ENCODE results near the gene HUS1. TPM values are rescaled to one million over a fixed set of nuclear protein-coding genes. Genes with fewer than 3 reads are reported as not detected.
"Not testable (repeated sequence)": the region's sequence is repeated elsewhere in the genome, so short reads cannot be mapped to it uniquely, and the experiment has no call there.

The HUS1 gene
- total RNA-seq, 1 donor from 2014 or later = 33.8 TPM

DNA sequence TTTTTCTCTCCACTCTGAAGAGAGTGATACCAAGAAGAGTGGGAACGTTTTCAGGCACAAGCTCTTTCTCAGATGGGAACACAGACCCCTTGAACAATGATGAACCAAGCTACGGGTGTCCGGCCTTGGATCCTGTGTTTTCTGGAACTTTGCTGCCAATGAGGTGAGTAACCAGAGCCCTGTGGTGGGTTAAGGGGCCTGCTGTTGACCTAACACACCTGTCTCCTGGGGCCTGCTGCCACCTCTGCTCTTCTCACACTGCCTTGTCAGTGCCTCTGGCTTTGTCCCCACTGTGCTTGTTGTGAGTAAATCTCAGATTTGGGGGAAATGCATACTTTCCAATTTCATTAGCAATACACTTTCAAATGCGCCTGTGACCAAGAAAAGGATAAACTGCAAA lies 29.7 kb downstream of the HUS1 start:
- no peak overlapping the region for H3K27ac Mint-ChIP-seq
- no peaks in the 10 kb centered on the region for H3K27me3 Mint-ChIP-seq (ENCODE audit: low read depth)
- H3K4me3 Mint-ChIP-seq (ENCODE audit: low read depth) = no peak overlapping the region
- no peak for DNase-seq (ENCODE audit: low spot score)
- H3K36me3 Mint-ChIP-seq (ENCODE audit: low read depth) = peaks cover 12% of the 10 kb centered on the region
- no peaks in the 10 kb centered on the region for H3K9me3 Mint-ChIP-seq
- intact Hi-C loops (cut with micrococcal nuclease) = loop anchor here (5.0 to 10.0 kb wide), 2 partner anchors 38 to 345 kb away; no protein-coding TSS in a partner anchor
- peaks cover 40% of the 10 kb centered on the region for H3K4me1 Mint-ChIP-seq (ENCODE audit: low read depth)

DNA sequence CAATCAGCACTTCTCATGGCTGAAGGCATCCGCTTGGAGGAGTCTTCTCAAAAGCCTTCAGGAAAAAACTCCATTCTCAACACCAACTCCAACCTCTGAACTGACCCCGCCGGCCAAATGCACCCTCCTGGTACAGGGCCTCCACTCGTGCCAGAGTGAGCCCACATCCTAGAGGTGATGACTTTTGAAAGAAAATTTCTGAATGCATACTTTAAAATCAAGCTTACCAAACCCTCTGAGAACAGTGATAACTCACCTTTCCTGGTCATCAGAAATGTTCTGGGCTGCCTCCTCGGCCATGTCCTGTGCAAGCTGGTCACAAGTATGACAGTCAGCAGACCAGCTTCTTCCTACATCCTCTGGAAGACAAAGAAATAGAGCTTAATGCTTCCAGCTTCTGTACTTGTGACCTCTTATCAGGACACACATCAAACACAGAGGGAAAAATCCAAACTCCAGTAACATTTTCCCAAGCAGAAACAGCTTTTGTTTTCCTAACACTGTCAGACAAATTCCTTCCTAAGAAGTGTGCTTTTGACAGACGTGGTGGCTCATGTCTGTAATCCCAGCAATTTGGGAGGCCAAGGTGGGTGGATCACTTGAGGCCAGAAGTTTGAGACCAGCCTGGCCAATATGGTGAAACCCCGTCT lies 31.1 kb downstream of the HUS1 start, which contains the start of gene PKD1L1:
Gene PKD1L1, minus strand, starts transcription at position 326 of the 650 bp plus-strand sequence. Its CDS starts 26 bp downstream, at position 300.
- no peak for DNase-seq (ENCODE audit: low spot score)
- peaks cover 27% of the 10 kb centered on the region for H3K4me1 Mint-ChIP-seq (ENCODE audit: low read depth)
- intact Hi-C loops (cut with micrococcal nuclease) = loop anchor here (5.0 to 10.0 kb wide), 2 partner anchors 39 to 347 kb away; no protein-coding TSS in a partner anchor
- no peaks in the 10 kb centered on the region for H3K9me3 Mint-ChIP-seq
- no peak within 1 kb of the TSS for H3K4me3 Mint-ChIP-seq (ENCODE audit: low read depth)
- H3K36me3 Mint-ChIP-seq (ENCODE audit: low read depth) = no peaks in the 10 kb centered on the region
- no peaks in the 10 kb centered on the region for H3K27me3 Mint-ChIP-seq (ENCODE audit: low read depth)
- H3K27ac Mint-ChIP-seq = no peak within 1 kb of the TSS

DNA sequence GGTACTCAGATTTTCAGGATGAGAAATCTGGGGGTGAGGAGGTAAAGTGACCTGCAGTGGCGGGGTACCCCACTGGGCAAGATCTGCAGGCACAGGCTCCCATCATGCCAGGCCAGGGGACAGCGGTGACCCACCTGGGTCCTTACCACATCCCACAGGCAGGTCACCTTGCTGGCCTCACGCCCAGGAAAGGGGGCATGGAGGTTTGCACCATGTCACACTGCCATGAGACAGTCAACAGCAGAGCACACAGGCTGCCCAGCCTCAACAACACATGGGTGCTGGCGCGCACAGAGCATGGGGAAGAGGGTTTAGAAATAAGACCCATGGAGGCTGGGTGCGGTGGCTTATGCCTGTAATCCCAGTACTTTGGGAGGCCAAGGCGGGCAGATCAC lies 32.1 kb downstream of the HUS1 start:
- DNase-seq (ENCODE audit: low spot score) = no peak
- Mint-ChIP-seq H3K4me3 (ENCODE audit: low read depth) (no peak overlapping the region), H3K27me3 (ENCODE audit: low read depth) (no peaks in the 10 kb centered on the region), H3K27ac (no peak overlapping the region), H3K9me3 (no peaks in the 10 kb centered on the region), H3K36me3 (ENCODE audit: low read depth) (no peaks in the 10 kb centered on the region), H3K4me1 (ENCODE audit: low read depth) (peaks cover 21% of the 10 kb centered on the region)
- intact Hi-C loops (cut with micrococcal nuclease) = loop anchor here (5.0 to 10.0 kb wide), 2 partner anchors 40 to 347 kb away; no protein-coding TSS in a partner anchor

GRCh38 chr7:47946581-47947354 lies 32.6 kb downstream of the HUS1 start:
- Mint-ChIP-seq H3K27me3 (ENCODE audit: low read depth) (no peaks in the 10 kb centered on the region), H3K9me3 (no peaks in the 10 kb centered on the region), H3K27ac (peak overlapping the region; percentile 15), H3K4me1 (ENCODE audit: low read depth) (peaks cover 16% of the 10 kb centered on the region), H3K36me3 (ENCODE audit: low read depth) (no peaks in the 10 kb centered on the region), H3K4me3 (ENCODE audit: low read depth) (no peak overlapping the region)
- intact Hi-C loops (cut with micrococcal nuclease) = loop anchor here (5.0 to 10.0 kb wide), 2 partner anchors 41 to 348 kb away; no protein-coding TSS in a partner anchor
- DNase-seq (ENCODE audit: low spot score) = no peak

DNA sequence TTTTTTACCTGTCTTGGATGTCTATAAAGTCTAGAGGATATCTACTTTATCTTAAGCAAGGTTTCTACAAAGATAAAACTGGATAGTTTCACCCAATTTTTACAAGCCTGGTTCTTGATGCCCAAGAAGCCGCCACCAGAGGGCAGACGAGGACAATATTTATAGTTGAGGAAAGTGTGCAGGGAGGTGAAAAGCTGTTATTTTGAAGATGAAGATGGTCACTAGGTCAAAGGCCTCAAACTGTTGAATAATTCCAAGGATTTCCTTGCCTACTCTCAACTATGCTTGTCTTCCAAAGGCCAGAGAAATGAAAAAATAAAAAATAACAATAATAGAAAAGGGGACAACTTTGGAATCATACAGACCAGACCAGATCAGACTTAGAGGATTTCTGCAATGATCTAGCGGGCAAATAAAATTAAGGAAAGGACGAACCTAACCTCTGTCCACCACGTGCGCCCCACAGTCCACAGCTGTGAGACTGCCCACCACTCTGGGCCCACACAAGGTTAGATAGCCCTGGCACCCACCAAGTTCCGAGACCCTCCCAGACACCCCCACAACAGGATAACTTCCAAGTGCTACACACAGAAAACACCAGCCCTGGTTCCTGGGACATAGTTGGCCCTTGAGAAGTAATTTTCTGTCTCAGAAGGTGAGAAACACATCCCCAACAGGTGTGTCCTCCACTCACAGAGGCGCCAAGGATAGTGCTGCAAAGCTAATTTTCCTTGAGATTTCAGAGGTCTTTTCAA lies 34.0 kb downstream of the HUS1 start:
- peak; percentile 52 for DNase-seq (ENCODE audit: low spot score)
- no peaks in the 10 kb centered on the region for H3K27me3 Mint-ChIP-seq (ENCODE audit: low read depth)
- no peak overlapping the region for H3K27ac Mint-ChIP-seq
- intact Hi-C loops (cut with micrococcal nuclease) = loop anchor here (1.0 to 10.0 kb wide), 5 partner anchors 24 to 349 kb away; no protein-coding TSS in a partner anchor
- H3K36me3 Mint-ChIP-seq (ENCODE audit: low read depth) = no peaks in the 10 kb centered on the region
- H3K9me3 Mint-ChIP-seq = no peaks in the 10 kb centered on the region
- no peak overlapping the region for H3K4me3 Mint-ChIP-seq (ENCODE audit: low read depth)
- H3K4me1 Mint-ChIP-seq (ENCODE audit: low read depth) = peaks cover 11% of the 10 kb centered on the region

DNA sequence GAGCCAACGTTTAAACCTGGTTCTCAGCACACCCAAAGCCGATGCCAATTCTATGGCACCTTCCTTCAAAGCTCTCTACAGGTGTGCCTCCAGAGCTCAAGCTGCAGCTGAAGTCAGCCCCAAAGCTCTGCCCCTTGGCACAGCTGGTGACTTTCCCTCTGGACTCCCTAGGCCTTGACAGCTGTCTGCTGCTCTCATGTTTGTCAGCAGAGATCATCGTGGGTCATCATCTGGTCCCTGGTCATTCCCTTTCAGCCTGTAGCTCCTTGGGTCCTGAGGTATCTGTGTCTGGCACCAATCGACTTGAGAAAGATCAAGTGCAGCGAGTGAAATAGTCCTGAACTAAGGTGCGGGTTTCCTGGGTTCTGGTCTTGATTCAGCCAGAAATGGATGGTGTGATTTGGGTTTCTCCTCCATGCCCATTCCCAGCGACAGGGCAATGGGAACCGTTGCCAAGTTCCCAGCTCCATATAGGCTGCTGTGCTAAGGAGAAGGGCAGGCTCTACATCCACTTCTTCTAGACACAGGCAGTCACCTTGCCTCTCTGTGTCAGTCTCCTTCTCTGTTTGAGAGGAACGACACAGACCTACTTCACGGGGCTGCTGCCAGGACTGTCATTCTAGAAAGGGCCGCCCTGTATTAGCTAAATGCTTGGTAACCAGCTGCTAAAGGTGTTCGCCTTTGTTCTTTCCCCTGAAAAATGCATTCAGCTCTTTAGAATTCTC lies 34.7 kb downstream of the HUS1 start:
- H3K36me3 Mint-ChIP-seq (ENCODE audit: low read depth) = no peaks in the 10 kb centered on the region
- no peak overlapping the region for H3K27ac Mint-ChIP-seq
- no peak for DNase-seq (ENCODE audit: low spot score)
- no peaks in the 10 kb centered on the region for H3K27me3 Mint-ChIP-seq (ENCODE audit: low read depth)
- H3K4me1 Mint-ChIP-seq (ENCODE audit: low read depth) = peaks cover 8% of the 10 kb centered on the region
- intact Hi-C loops (cut with micrococcal nuclease) = loop anchor here (1.0 to 10.0 kb wide), 5 partner anchors 25 to 350 kb away; no protein-coding TSS in a partner anchor
- no peaks in the 10 kb centered on the region for H3K9me3 Mint-ChIP-seq
- H3K4me3 Mint-ChIP-seq (ENCODE audit: low read depth) = no peak overlapping the region

DNA sequence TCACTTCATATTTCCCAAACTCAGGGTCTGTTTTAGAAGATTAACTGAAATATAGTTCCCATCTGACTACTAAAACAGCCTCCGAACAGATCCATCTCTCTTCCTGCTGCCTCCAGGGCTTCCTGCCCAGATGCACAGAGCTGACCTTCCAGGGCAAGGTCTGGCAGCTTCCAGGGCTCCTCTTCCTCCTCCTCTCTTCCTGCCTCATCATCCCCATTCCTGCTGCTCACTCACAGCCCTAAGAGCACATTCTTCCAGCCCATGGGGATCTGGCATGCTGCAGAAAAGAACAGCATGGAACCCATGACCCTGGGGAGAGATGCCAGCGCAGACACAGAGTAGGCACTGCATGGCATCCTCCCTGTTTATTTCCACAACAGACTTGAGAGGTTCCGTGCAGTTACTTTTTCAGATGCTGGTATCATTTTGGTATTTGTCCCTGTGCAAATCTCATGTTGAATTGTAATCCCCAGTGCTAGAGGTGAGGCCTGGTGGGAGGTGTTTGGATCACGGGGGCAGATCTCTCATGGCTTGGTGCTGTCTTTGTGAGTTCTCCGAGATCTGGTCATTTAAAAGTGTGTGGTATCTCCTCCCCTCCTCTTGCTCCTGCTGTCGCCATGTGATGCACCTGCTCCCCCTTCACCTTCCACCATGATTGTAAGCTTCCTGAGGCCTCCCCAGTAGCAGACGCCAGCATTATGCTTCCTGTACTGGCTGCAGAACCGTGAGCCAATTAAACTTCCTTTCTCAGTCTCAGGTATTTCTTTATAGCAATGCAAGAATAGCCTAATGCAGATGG lies 35.5 kb downstream of the HUS1 start:
- Mint-ChIP-seq H3K27ac (no peak overlapping the region), H3K4me1 (ENCODE audit: low read depth) (peaks cover 8% of the 10 kb centered on the region), H3K27me3 (ENCODE audit: low read depth) (no peaks in the 10 kb centered on the region), H3K9me3 (no peaks in the 10 kb centered on the region), H3K4me3 (ENCODE audit: low read depth) (no peak overlapping the region), H3K36me3 (ENCODE audit: low read depth) (no peaks in the 10 kb centered on the region)
- intact Hi-C loops (cut with micrococcal nuclease) = loop anchor here (10.0 kb wide), 1 partner anchor 351 kb away; no protein-coding TSS in a partner anchor
- no peak for DNase-seq (ENCODE audit: low spot score)

DNA sequence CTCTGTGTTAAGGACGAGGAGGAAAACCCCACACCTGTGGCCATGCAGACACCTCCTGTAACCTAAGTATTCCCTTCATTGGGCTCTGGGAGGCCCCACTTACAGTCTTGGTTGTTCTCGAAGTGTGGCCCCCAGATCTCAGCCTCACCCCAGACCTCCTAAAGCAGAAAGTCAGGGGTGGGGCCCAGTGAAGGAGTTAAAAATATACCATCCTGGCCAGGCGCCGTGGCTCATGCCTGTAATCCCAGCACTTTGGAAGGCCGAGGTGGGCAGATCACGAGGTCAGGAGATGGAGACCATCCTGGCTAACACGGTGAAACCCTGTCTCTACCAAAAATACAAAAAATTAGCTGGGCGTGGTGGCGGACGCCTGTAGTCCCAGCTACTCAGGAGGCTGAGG lies 36.8 kb downstream of the HUS1 start:
- not testable (repeated sequence) for DNase-seq (ENCODE audit: low spot score); H3K4me3 Mint-ChIP-seq (ENCODE audit: low read depth); H3K27me3 Mint-ChIP-seq (ENCODE audit: low read depth); H3K9me3 Mint-ChIP-seq; H3K36me3 Mint-ChIP-seq (ENCODE audit: low read depth); H3K27ac Mint-ChIP-seq
- intact Hi-C loops (cut with micrococcal nuclease) = loop anchor here (10.0 kb wide), 1 partner anchor 352 kb away; no protein-coding TSS in a partner anchor
- peaks cover 12% of the 10 kb centered on the region for H3K4me1 Mint-ChIP-seq (ENCODE audit: low read depth)

GRCh38 chr7:47942132-47942531 lies 37.3 kb downstream of the HUS1 start:
- no peaks in the 10 kb centered on the region for H3K27me3 Mint-ChIP-seq (ENCODE audit: low read depth)
- H3K4me1 Mint-ChIP-seq (ENCODE audit: low read depth) = peaks cover 17% of the 10 kb centered on the region
- intact Hi-C loops (cut with micrococcal nuclease) = loop anchor here (10.0 kb wide), 1 partner anchor 353 kb away; no protein-coding TSS in a partner anchor
- H3K9me3 Mint-ChIP-seq = no peaks in the 10 kb centered on the region
- no peak overlapping the region for H3K4me3 Mint-ChIP-seq (ENCODE audit: low read depth)
- no peak for DNase-seq (ENCODE audit: low spot score)
- no peak overlapping the region for H3K27ac Mint-ChIP-seq
- no peaks in the 10 kb centered on the region for H3K36me3 Mint-ChIP-seq (ENCODE audit: low read depth)

- Mint-ChIP-seq H3K27ac (no peak overlapping the region), H3K36me3 (ENCODE audit: low read depth) (no peaks in the 10 kb centered on the region), H3K4me3 (ENCODE audit: low read depth) (no peak overlapping the region), H3K4me1 (ENCODE audit: low read depth) (peaks cover 14% of the 10 kb centered on the region), H3K9me3 (no peaks in the 10 kb centered on the region), H3K27me3 (ENCODE audit: low read depth) (no peaks in the 10 kb centered on the region)
- intact Hi-C loops (cut with micrococcal nuclease) = loop anchor here (10.0 kb wide), 1 partner anchor 354 kb away; no protein-coding TSS in a partner anchor
- no peak for DNase-seq (ENCODE audit: low spot score)
Observed at GRCh38 chr7:47941136-47941844, 38.1 kb downstream of the HUS1 start.
